Effector memory CD4-positive, alpha-beta T cell (primary cell): ENCODE data around the gene STRC.
"Not testable (repeated sequence)": the region's sequence is repeated elsewhere in the genome, so short reads cannot be mapped to it uniquely, and the experiment has no call there.

Experiments used
- DNase-seq, 3 donors: peaks; one replicate each; pipeline ENCODE4 v3.0.0-alpha.2; 2020
- H3K27ac ChIP-seq: 2 replicates; pipeline ENCODE4 v1.7.0; 2013; ENCODE audit warnings: mild to moderate bottlenecking, low read length, moderate library complexity; ENCODE audit not compliant: insufficient read depth, poor library complexity, severe bottlenecking
- H3K27me3 ChIP-seq: replicated peaks from 2 replicates; pipeline ENCODE4 v1.7.0; 2013; ENCODE audit warnings: mild to moderate bottlenecking, low read length; ENCODE audit not compliant: insufficient read depth, control insufficient read depth, poor library complexity, severe bottlenecking
- H3K36me3 ChIP-seq: 2 replicates; pipeline ENCODE4 v1.7.0; 2013; ENCODE audit warnings: mild to moderate bottlenecking, low read length, moderate library complexity; ENCODE audit not compliant: control insufficient read depth, insufficient read depth
- H3K4me1 ChIP-seq: 2 replicates; pipeline ENCODE4 v1.7.0; 2013; ENCODE audit warnings: low read length, mild to moderate bottlenecking; ENCODE audit not compliant: control insufficient read depth, insufficient read depth, poor library complexity, severe bottlenecking
- H3K4me3 ChIP-seq: 2 replicates; pipeline ENCODE4 v1.7.0; 2013; ENCODE audit warnings: low read length, low read depth, mild to moderate bottlenecking; ENCODE audit not compliant: insufficient read depth, poor library complexity, severe bottlenecking
- H3K9me3 ChIP-seq: 2 replicates; pipeline ENCODE4 v1.7.0; 2013; ENCODE audit warnings: mild to moderate bottlenecking, low read length, moderate library complexity; ENCODE audit not compliant: control insufficient read depth

The STRC gene

GRCh38 chr15:43563793-43564192 is 54.8 kb downstream of the STRC start:
- H3K36me3 ChIP-seq, H3K27me3 ChIP-seq, H3K27ac ChIP-seq, H3K4me1 ChIP-seq, DNase-seq, H3K4me3 ChIP-seq, H3K9me3 ChIP-seq: not testable (repeated sequence)

- H3K27ac ChIP-seq, H3K4me1 ChIP-seq, H3K9me3 ChIP-seq, H3K27me3 ChIP-seq, DNase-seq, H3K36me3 ChIP-seq, H3K4me3 ChIP-seq: not testable (repeated sequence)
Observed at GRCh38 chr15:43562753-43563152, 55.8 kb downstream of the STRC start.

GRCh38 chr15:43552986-43553385 is 65.6 kb downstream of the STRC start:
- Histone ChIP-seq H3K4me1 (no peaks in the 10 kb centered on the region), H3K4me3 (no peak overlapping the region), H3K36me3 (no peaks in the 10 kb centered on the region)

GRCh38 chr15:43552256-43552655 is 66.3 kb downstream of the STRC start:
- Histone ChIP-seq H3K4me3 (no peak overlapping the region), H3K4me1 (no peaks in the 10 kb centered on the region), H3K27ac (no peak overlapping the region), H3K36me3 (no peaks in the 10 kb centered on the region), H3K9me3 (no peaks in the 10 kb centered on the region), H3K27me3 (no peaks in the 10 kb centered on the region)
- DNase-seq, result no peak

More at GRCh38 chr15:43552986-43553385, 65.6 kb downstream of the STRC start:
- Histone ChIP-seq H3K9me3 (no peaks in the 10 kb centered on the region), H3K27ac (no peak overlapping the region), H3K27me3 (no peaks in the 10 kb centered on the region)
- DNase-seq, result no peak

- H3K36me3 ChIP-seq, result no peaks in the 10 kb centered on the region
- no peak overlapping the region for H3K4me3 ChIP-seq
- H3K27me3 ChIP-seq, result no peaks in the 10 kb centered on the region
- no peaks in the 10 kb centered on the region for H3K4me1 ChIP-seq
- H3K9me3 ChIP-seq, result no peaks in the 10 kb centered on the region
- no peak for DNase-seq
- H3K27ac ChIP-seq, result no peak overlapping the region
Observed at GRCh38 chr15:43550527-43551363, 67.9 kb downstream of the STRC start.
